ENCODE measurements around the gene SYT8.

DNA sequence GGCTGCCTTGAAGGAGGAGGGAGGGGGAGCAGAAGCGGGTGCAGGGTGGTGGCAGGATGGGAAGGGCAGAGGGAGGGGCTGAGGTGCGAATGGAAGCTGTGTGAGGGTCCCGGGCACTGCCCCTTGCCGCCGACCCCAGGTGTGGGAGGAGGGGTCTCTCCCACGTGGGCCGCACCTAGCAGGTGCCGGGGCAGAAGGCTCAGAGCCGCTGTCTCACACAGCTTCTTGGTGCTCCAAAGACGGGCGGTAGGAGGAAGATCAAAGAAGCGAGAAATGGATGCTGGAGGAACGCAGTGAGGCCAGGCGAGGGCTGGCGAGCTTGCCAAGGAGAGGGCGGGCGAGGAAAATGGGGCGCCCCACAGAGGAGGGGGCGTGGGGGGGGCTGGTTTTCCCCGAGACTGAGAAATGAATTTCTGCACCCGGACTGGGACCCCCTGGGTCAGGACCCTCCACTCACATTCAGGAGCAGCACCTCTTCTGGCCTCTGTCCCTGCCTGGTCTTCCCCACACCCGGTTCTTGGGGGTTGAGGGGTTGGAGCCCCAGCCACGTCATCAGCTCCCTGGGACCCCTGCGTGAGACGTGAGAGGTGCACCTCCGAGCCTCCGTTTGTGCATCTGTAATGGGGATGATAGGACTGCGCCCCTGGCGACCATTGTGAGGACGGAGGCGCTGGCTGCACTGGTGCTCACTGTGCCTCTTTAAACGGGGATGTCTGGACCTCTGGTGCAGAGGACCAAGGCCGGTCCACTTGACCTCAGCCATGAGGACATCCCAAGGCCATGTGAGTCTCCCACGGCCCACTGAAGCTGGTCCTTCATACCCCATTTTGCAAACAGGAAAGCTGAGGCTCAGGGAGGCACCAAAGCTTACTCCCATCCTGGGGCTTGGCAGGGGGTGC is 34.9 kb downstream of the SYT8 start:
- TF ChIP-seq NFIC (IDR thresholded peaks at IDR 0.05; ENCODE audit: borderline replicate concordance), result no peak
- TF ChIP-seq RAD21 (IDR thresholded peaks at IDR 0.05; ENCODE audit: low read length), result no peak
- no peak for TF ChIP-seq JUND (IDR thresholded peaks at IDR 0.05)
- no peak for TF ChIP-seq TEAD4 (IDR thresholded peaks at IDR 0.05; ENCODE audit: borderline replicate concordance, insufficient read depth)
- TF ChIP-seq, protein P1, sequence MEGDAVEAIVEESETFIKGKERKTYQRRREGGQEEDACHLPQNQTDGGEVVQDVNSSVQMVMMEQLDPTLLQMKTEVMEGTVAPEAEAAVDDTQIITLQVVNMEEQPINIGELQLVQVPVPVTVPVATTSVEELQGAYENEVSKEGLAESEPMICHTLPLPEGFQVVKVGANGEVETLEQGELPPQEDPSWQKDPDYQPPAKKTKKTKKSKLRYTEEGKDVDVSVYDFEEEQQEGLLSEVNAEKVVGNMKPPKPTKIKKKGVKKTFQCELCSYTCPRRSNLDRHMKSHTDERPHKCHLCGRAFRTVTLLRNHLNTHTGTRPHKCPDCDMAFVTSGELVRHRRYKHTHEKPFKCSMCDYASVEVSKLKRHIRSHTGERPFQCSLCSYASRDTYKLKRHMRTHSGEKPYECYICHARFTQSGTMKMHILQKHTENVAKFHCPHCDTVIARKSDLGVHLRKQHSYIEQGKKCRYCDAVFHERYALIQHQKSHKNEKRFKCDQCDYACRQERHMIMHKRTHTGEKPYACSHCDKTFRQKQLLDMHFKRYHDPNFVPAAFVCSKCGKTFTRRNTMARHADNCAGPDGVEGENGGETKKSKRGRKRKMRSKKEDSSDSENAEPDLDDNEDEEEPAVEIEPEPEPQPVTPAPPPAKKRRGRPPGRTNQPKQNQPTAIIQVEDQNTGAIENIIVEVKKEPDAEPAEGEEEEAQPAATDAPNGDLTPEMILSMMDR (IDR thresholded peaks at IDR 0.05), result no peak
- no peak for TF ChIP-seq FOXM1 (IDR thresholded peaks at IDR 0.05; ENCODE audit: low read depth)
- no peak for TF ChIP-seq POLR2AphosphoS5 (IDR thresholded peaks at IDR 0.05; ENCODE audit: low read depth, low read length)
- TF ChIP-seq, protein P2, sequence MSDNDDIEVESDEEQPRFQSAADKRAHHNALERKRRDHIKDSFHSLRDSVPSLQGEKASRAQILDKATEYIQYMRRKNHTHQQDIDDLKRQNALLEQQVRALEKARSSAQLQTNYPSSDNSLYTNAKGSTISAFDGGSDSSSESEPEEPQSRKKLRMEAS (IDR thresholded peaks at IDR 0.05; ENCODE audit: low read depth), result no peak
- no peak for TF ChIP-seq TAF1 (IDR thresholded peaks at IDR 0.05; ENCODE audit: borderline replicate concordance, low read depth, low read length)
- no peak for TF ChIP-seq EZH2phosphoT487 (IDR thresholded peaks at IDR 0.05; ENCODE audit: borderline replicate concordance, low read depth)
- TF ChIP-seq CHD2 (IDR thresholded peaks at IDR 0.05; ENCODE audit: low read length, partially characterized antibody), result no peak
- no peak for TF ChIP-seq RXRA (IDR thresholded peaks at IDR 0.05; ENCODE audit: borderline replicate concordance, low read depth)
- no peak for TF ChIP-seq RFX5 (IDR thresholded peaks at IDR 0.05; ENCODE audit: low read length)
